ENCODE measurements around the gene PBX4. TPM values are rescaled to one million over a fixed set of nuclear protein-coding genes. Genes with fewer than 3 reads are reported as not detected.

PBX4 gene
- total RNA-seq, 4 donors from 2014 or later = 3.8 to 15.8 (median 5.9) TPM

- DNase-seq (ENCODE audit: low spot score in 2 of 2) = no peak
- H3K4me3 ChIP-seq (ENCODE audit: low read depth, poor library complexity, severe bottlenecking) = no peak overlapping the region
- WGBS, 2 donors = 72 to 75% methylated on average over 14 of the region's 14 CpGs
- TF ChIP-seq CTCF (IDR thresholded peaks at IDR 0.05) (no peak), POLR2A (IDR thresholded peaks at IDR 0.05) (no peak)
- intact Hi-C loops (cut with DNase I; ENCODE audit: low total_unique reads) = no loop called here
Measured at GRCh38 chr19:19551853-19552192, 66.7 kb downstream of the PBX4 start.

GRCh38 chr19:19550972-19551852 is 67.3 kb downstream of the PBX4 start:
- intact Hi-C loops (cut with DNase I; ENCODE audit: low total_unique reads) = no loop called here
- WGBS, 2 donors = 74 to 85% methylated on average over 9 to 10 of the region's 10 CpGs
- DNase-seq (ENCODE audit: low spot score in 2 of 2) = no peak
- TF ChIP-seq CTCF (IDR thresholded peaks at IDR 0.05) = no peak
- TF ChIP-seq POLR2A (IDR thresholded peaks at IDR 0.05) = no peak
- no peak overlapping the region for H3K4me3 ChIP-seq (ENCODE audit: low read depth, poor library complexity, severe bottlenecking)

GRCh38 chr19:19550485-19550929 is 68.0 kb downstream of the PBX4 start:
- no peak for DNase-seq (ENCODE audit: low spot score in 2 of 2)
- intact Hi-C loops (cut with DNase I; ENCODE audit: low total_unique reads) = no loop called here
- 23 to 34% methylated on average over 5 to 6 of the region's 8 CpGs for WGBS, 2 donors
- TF ChIP-seq CTCF (IDR thresholded peaks at IDR 0.05) (no peak), POLR2A (IDR thresholded peaks at IDR 0.05) (no peak)
- no peak overlapping the region for H3K4me3 ChIP-seq (ENCODE audit: low read depth, poor library complexity, severe bottlenecking)

- no peak for TF ChIP-seq CTCF (IDR thresholded peaks at IDR 0.05)
- TF ChIP-seq POLR2A (IDR thresholded peaks at IDR 0.05) = no peak
- intact Hi-C loops (cut with DNase I; ENCODE audit: low total_unique reads) = no loop called here
- WGBS, 2 donors = 54 to 55% methylated on average over 23 of the region's 23 CpGs
- no peak overlapping the region for H3K4me3 ChIP-seq (ENCODE audit: low read depth, poor library complexity, severe bottlenecking)
- DNase-seq (ENCODE audit: low spot score in 2 of 2) = no peak
Measured at GRCh38 chr19:19549804-19550464, 68.6 kb downstream of the PBX4 start.

GRCh38 chr19:19548915-19549759 is 69.3 kb downstream of the PBX4 start:
- intact Hi-C loops (cut with DNase I; ENCODE audit: low total_unique reads) = no loop called here
- DNase-seq (ENCODE audit: low spot score in 2 of 2) = no peak
- no peak for TF ChIP-seq CTCF (IDR thresholded peaks at IDR 0.05)
- H3K4me3 ChIP-seq (ENCODE audit: low read depth, poor library complexity, severe bottlenecking) = no peak overlapping the region
- 63 to 74% methylated on average over 10 to 13 of the region's 13 CpGs for WGBS, 2 donors

Measured in lower leg skin (tissue), 4 donors.